Neural progenitor cell (in vitro differentiated cells): ENCODE results near the gene CNPY1. TPM values are rescaled to one million over a fixed set of nuclear protein-coding genes. Genes with fewer than 3 reads are reported as not detected.

Experiments
- DNase-seq: peaks from one replicate; pipeline ENCODE4 v3.0.0-alpha.2; 2016; ENCODE audit warnings: low spot score
- H2AFZ ChIP-seq: fragments of 200-600 bp; sonication (generic); replicated peaks from 2 replicates; pipeline ENCODE4 v1.6.1; 2016; ENCODE audit warnings: antibody characterized with exemption
- H3F3A ChIP-seq: fragments of 200-600 bp; sonication (generic); 2 replicates; pipeline ENCODE4 v1.6.1; 2016; ENCODE audit warnings: antibody characterized with exemption, low read depth
- H3K27ac ChIP-seq: fragments of 200-600 bp; sonication (generic); 2 replicates; pipeline ENCODE4 v1.5.1; 2016; ENCODE audit warnings: mild to moderate bottlenecking
- H3K27me3 ChIP-seq: fragments of 200-600 bp; sonication (generic); 2 replicates; pipeline ENCODE4 v1.6.1; 2016; ENCODE audit warnings: mild to moderate bottlenecking, moderate library complexity
- H3K36me3 ChIP-seq: fragments of 200-600 bp; sonication (generic); 2 replicates; pipeline ENCODE4 v1.5.1; 2016
- H3K4me1 ChIP-seq: fragments of 200-600 bp; sonication (generic); 2 replicates; pipeline ENCODE4 v1.6.1; 2016; ENCODE audit warnings: mixed run types
- H3K4me2 ChIP-seq: fragments of 200-600 bp; sonication (generic); 2 replicates; pipeline ENCODE4 v1.6.1; 2016
- H3K4me3 ChIP-seq: fragments of 200-600 bp; sonication (generic); 2 replicates; pipeline ENCODE4 v1.5.1; 2016
- H3K79me2 ChIP-seq: fragments of 200-600 bp; sonication (generic); 2 replicates; pipeline ENCODE4 v1.6.1; 2016; ENCODE audit warnings: low read depth
- H3K9ac ChIP-seq: fragments of 200-600 bp; sonication (generic); 2 replicates; pipeline ENCODE4 v1.6.1; 2016
- H3K9me3 ChIP-seq: fragments of 200-600 bp; sonication (generic); 2 replicates; pipeline ENCODE4 v1.5.1; 2016; ENCODE audit warnings: low read depth
- H4K20me1 ChIP-seq: fragments of 200-600 bp; sonication (generic); 2 replicates; pipeline ENCODE4 v1.6.1; 2016; ENCODE audit warnings: low read depth
- H3K27ac Mint-ChIP-seq: 3 replicates; pipeline ENCODE4 v1.8.0; 2021; ENCODE audit warnings: mixed read lengths
- H3K27me3 Mint-ChIP-seq: 2 replicates; pipeline ENCODE4 v1.8.0; 2022; ENCODE audit warnings: low read depth, mild to moderate bottlenecking, inconsistent platforms, moderate library complexity, mixed read lengths; ENCODE audit not compliant: insufficient read depth
- H3K36me3 Mint-ChIP-seq: 3 replicates; pipeline ENCODE4 v1.8.0; 2021; ENCODE audit warnings: mixed read lengths
- H3K4me1 Mint-ChIP-seq: 3 replicates; pipeline ENCODE4 v1.8.0; 2021; ENCODE audit warnings: mixed read lengths
- H3K4me3 Mint-ChIP-seq: 3 replicates; pipeline ENCODE4 v1.8.0; 2021; ENCODE audit warnings: mild to moderate bottlenecking, moderate library complexity, mixed read lengths
- H3K9me3 Mint-ChIP-seq: 3 replicates; pipeline ENCODE4 v1.8.0; 2020; ENCODE audit warnings: mixed read lengths
- CTCF ChIP-seq: fragments of 200-600 bp; sonication (generic); IDR thresholded peaks from 2 replicates; pipeline ENCODE4 v1.5.1; 2017; ENCODE audit warnings: antibody characterized with exemption, mild to moderate bottlenecking
- EZH2 ChIP-seq: fragments of 200-600 bp; sonication (generic); IDR thresholded peaks from 2 replicates; pipeline ENCODE4 v1.6.1; 2017; ENCODE audit warnings: antibody characterized with exemption, mild to moderate bottlenecking, moderate library complexity
- EZH2phosphoT487 ChIP-seq: fragments of 200-600 bp; sonication (generic); IDR thresholded peaks from 2 replicates; pipeline ENCODE4 v1.6.1; 2017; ENCODE audit warnings: antibody characterized with exemption
- total RNA-seq: library from RNA; depleted of rRNA; stranded (reverse); fragments of >200 nt; gene quantifications from 2 replicates; pipeline ENCODE4 v1.2.3, GENCODE V29; 2015; ENCODE audit warnings: low replicate concordance

CNPY1 gene
- total RNA-seq, 1 donor from 2014 or later, result not detected

- TF ChIP-seq CTCF (no peak), EZH2 (no peak), EZH2phosphoT487 (no peak)
- Histone ChIP-seq H3K4me1 (no peaks in the 10 kb centered on the region), H3K4me2 (no peak overlapping the region), H3K27me3 (peaks cover 4% of the 10 kb centered on the region), H3K36me3 (no peaks in the 10 kb centered on the region), H3K9me3 (no peaks in the 10 kb centered on the region), H4K20me1 (no peaks in the 10 kb centered on the region), H3K27ac (no peak overlapping the region), H3K9ac (no peak overlapping the region), H2AFZ (no peak overlapping the region), H3K4me3 (no peak overlapping the region), H3F3A (no peaks in the 10 kb centered on the region), H3K79me2 (no peaks in the 10 kb centered on the region)
- no peaks in the 10 kb centered on the region for H3K9me3 Mint-ChIP-seq
- peaks cover 6% of the 10 kb centered on the region for H3K4me1 Mint-ChIP-seq
- H3K27ac Mint-ChIP-seq, result no peak overlapping the region
- H3K36me3 Mint-ChIP-seq, result no peaks in the 10 kb centered on the region
- no peak overlapping the region for H3K4me3 Mint-ChIP-seq
- H3K27me3 Mint-ChIP-seq, result peaks cover 9% of the 10 kb centered on the region
- DNase-seq, result no peak
Measured at GRCh38 chr7:155581107-155581830, 34.9 kb upstream of the CNPY1 start.

GRCh38 chr7:155580367-155580766, 34.0 kb upstream of the CNPY1 start:
- Mint-ChIP-seq H3K4me3 (no peak overlapping the region), H3K4me1 (peaks cover 2% of the 10 kb centered on the region), H3K9me3 (no peaks in the 10 kb centered on the region), H3K36me3 (no peaks in the 10 kb centered on the region), H3K27me3 (peaks cover 7% of the 10 kb centered on the region), H3K27ac (no peak overlapping the region)
- Histone ChIP-seq H3K9me3 (no peaks in the 10 kb centered on the region), H3K27me3 (peaks cover 3% of the 10 kb centered on the region), H3K4me1 (no peaks in the 10 kb centered on the region), H3K79me2 (no peaks in the 10 kb centered on the region), H3F3A (no peaks in the 10 kb centered on the region), H3K36me3 (no peaks in the 10 kb centered on the region), H3K4me2 (no peak overlapping the region), H2AFZ (no peak overlapping the region), H3K9ac (no peak overlapping the region), H3K4me3 (no peak overlapping the region), H3K27ac (no peak overlapping the region), H4K20me1 (no peaks in the 10 kb centered on the region)
- TF ChIP-seq EZH2, result no peak
- no peak for TF ChIP-seq CTCF
- TF ChIP-seq EZH2phosphoT487, result no peak
- DNase-seq, result no peak

GRCh38 chr7:155579565-155579964, 33.2 kb upstream of the CNPY1 start:
- no peak overlapping the region for H3K4me3 ChIP-seq
- H3F3A ChIP-seq, result no peaks in the 10 kb centered on the region
- no peak for DNase-seq
- no peaks in the 10 kb centered on the region for H3K9me3 ChIP-seq
- H3K79me2 ChIP-seq, result no peaks in the 10 kb centered on the region
- H3K36me3 Mint-ChIP-seq, result no peaks in the 10 kb centered on the region
- H3K4me1 ChIP-seq, result no peaks in the 10 kb centered on the region
- no peak overlapping the region for H3K27ac Mint-ChIP-seq
- H3K27me3 ChIP-seq, result no peaks in the 10 kb centered on the region
- peaks cover 7% of the 10 kb centered on the region for H3K27me3 Mint-ChIP-seq
- peaks cover 2% of the 10 kb centered on the region for H3K4me1 Mint-ChIP-seq
- no peaks in the 10 kb centered on the region for H3K36me3 ChIP-seq
- H3K4me3 Mint-ChIP-seq, result peak overlapping the region; percentile 46
- TF ChIP-seq CTCF (no peak), EZH2 (no peak), EZH2phosphoT487 (no peak)
- H3K9me3 Mint-ChIP-seq, result no peaks in the 10 kb centered on the region
- no peak overlapping the region for H3K9ac ChIP-seq
- H2AFZ ChIP-seq, result no peak overlapping the region
- no peak overlapping the region for H3K27ac ChIP-seq
- H3K4me2 ChIP-seq, result no peak overlapping the region
- no peaks in the 10 kb centered on the region for H4K20me1 ChIP-seq
